DMS114 treated with DMSO at 0.1 percent for 48 hours (cell line): ENCODE data around the gene MYO16.
"Not testable (repeated sequence)": the region's sequence is repeated elsewhere in the genome, so short reads cannot be mapped to it uniquely, and the experiment has no call there.

ENCODE experiments used
- DNase-seq: peaks from one replicate; lab custom pipeline; 2025; ENCODE audit not compliant: unreplicated experiment; lab: John Stamatoyannopoulos, UW

MYO16 gene

DNA sequence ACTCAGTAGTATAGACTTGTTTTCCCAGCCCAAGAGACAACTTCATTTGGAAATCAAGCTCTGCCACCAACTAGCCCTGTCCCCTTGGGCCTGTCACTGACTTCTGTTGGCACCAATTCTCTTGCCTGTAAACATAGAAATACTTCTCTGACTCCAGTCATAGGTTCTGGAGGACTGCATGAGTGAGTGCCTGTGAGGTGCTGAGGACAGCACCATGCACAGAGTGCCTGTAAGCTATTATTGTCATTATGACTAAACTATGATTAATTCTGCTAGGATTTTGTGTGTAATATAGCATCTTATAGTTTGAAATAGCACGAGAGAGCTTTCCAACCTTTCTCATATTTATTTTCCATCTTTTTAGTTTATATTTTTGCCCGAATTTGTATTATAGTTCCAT lies 247.9 kb downstream of the MYO16 start:
- no peak for DNase-seq

DNA sequence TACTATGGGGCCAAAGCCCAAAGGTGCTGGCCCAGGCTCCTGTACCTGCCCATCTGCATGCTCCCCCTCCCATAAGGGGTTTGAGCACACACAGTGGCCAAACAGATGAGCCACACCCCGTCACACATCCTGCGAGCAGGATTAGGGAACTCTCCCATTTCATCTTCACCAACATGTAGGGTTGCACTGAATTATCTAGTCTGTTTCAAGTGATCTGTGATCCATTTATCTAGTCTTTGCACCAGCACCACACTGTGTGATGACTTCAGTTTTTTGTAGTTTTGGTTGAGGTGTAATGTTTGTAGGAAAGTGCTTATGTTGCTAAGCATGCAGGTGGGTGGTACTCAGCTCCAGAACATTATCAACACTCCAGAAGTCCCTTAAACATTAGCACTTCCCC lies 249.3 kb downstream of the MYO16 start:
- no peak for DNase-seq

DNA sequence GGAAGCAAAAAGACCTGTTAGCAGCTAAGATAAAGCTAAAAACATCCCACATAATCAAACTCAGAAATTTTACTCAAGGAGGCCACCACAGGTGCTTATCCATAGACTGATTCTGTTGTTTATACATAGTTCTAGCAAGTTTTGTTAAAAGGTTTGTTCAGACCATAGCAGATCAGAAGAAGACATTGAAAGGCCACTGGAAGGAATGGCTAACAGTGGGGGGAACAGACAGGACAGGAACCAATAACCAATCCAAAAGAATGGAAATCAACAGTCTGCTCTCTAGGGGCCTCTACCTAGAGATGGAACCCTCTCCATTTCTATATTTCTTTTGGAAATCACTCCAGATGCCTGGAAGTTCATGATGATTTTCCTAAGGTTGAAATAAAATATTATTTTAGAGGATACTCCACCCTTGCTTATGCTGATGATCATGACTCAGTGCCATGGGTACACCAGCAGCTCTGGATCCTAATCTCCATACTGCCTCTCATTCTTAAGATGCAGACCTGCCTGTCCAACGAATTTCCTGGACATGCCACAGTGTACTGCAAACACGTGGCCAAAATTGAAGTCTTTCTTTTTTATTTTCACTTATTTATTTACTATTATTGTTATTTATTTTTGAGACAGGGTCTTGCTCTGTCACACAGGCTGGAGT lies 260.0 kb downstream of the MYO16 start:
- DNase-seq = no peak

DNA sequence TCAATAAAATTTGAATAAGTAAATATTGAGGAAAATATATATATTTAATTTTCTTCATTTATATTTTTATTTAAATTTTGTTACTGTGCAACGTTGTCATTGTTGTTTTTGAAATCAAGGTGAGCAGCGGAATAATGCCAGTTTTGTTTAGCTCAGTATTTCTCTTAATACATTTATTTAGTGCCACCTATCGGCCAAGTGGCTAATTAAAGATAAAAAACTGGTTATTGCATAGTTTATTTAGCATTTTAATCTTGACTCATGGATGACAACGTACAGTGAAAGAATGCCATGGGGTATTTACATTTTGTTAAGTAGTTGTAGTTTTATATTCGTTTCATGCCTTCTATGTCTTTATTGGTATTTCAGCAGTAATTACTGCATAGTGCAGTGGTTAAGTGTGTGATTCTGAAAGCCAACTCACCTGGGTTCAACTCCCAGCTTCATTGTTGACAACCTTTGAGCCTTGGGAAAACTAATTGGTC lies 265.9 kb downstream of the MYO16 start:
- DNase-seq = no peak

DNA sequence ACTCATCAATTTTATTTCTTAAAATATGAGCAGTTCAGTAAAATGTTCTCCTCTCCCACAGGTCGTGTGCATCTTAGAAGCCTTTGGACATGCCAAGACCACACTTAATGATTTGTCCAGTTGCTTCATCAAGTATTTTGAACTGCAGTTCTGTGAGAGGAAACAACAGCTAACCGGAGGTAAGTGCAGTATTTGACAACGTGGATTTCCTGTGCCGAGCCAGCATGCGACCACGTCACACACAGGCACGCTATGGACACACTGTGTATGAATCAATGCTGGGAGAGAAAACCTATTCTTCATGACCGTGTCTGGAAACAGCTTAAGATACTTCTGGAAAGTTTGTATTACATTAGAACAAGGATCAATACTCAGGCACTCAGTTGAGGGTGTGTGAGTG lies 268.5 kb downstream of the MYO16 start:
- DNase-seq = no peak

DNA sequence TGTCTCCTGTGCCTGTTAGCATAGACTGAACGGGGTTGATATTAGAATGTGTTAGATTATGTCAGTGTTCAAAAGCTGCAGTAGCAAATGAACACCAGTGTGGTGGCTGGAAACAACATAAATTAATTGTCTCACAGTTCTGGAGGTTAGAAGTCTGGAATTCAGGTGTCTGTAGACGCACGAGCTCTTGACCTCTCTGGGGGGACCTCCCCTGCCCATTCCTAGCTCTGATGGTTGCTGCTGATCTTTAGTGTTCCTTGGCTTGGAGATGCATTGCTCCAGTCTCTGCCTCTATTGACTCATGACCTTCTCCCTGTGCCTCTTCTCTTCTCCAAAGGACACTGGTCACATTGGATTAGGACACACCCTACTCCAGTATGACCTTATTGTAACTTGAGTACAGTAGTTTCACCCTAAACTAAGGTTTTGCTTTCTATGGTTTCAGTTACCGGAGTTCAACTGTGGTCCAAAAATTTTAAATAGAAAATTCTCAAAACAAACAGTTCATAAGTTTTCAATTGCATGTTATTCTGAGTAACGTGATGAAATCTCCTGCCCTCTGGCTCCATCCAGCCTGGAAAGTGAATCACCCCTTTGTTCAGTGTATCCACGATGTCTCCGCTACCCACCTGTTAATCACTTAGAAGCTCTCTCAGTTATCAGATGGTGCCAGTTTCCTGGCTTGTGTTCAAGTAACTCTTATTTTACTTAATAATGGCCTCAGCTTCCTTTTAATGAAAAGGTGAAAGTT lies 273.2 kb downstream of the MYO16 start:
- no peak for DNase-seq

DNA sequence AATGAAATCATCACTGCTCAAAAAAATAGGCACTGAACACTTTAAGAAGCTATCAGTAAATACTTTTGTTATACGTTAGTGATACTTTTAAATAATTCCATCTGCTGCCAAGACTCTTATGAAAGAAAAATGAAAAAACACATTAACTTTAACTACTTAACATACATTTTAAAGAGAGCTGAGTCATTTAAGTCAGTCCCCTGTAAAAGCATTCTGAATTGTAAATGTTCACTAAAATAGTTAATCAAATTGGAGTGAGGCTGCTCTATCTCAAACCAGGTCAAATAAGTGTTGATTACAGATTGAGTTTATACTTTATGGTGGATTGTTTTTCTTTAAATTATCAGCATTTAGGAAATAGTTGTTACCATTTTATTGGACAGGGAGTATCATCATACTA lies 274.2 kb downstream of the MYO16 start:
- DNase-seq = no peak

DNA sequence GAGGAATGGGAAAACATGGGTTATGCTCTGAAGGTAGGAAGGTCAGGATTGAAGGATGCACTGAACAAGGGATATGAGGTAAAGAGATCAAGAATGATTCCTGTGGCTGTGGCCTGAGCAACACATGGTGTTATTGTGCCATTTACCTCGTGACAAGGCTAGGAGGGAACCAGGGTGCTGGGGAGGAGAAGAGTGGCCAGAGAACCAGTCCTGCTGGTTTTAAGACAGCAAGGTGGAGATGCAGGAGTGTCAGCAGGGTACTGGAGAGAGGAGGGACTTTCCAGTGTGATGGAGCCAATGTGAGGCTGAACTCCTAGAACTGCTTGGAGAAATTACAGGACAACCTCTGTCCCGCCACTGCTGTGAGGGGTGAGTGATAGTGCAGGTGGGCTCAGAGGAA lies 282.4 kb downstream of the MYO16 start:
- DNase-seq = no peak

DNA sequence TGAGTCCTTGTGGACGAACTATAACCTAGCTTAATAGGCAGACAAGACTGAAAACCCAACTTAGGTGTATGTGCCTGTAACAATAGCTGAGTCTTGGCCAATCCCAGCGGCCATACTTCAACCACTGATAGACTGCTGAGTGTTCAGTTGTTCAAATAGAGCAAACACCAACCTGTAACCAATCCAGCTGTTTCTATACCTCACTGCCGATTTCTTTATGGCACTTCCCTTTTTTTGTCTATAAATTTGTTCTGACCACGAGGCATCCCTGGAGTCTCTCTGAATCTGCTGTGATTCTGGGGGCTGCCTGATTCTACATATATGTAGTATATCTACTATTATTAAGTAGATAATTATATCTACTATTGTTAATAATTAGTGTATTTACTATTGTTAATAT lies 284.3 kb downstream of the MYO16 start:
- not testable (repeated sequence) for DNase-seq

DNA sequence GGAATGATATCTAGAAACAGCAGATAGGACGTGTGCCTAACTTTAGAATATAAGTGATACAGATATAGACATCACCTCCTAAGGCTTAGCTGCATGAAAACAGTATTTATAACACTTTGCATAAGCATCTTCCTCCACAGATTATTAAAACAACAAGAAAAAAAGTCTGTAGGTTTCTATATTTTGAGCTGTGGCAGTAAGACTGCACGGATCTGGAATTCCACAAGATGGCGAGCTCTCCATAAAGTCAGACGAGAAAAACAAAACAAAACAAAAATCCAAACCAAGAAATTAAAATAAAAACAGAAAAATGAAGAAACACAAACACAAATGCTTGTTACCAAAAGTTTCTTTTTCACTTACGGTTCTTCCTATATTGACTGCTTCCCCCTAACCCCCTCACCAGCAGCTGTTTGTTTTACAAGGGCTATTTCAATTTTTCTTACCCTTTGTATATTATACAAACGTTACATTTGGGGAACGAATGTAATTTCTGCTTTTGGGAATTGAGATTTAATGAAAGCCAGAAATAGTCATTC lies 285.8 kb downstream of the MYO16 start:
- peak; percentile 7 for DNase-seq

DNA sequence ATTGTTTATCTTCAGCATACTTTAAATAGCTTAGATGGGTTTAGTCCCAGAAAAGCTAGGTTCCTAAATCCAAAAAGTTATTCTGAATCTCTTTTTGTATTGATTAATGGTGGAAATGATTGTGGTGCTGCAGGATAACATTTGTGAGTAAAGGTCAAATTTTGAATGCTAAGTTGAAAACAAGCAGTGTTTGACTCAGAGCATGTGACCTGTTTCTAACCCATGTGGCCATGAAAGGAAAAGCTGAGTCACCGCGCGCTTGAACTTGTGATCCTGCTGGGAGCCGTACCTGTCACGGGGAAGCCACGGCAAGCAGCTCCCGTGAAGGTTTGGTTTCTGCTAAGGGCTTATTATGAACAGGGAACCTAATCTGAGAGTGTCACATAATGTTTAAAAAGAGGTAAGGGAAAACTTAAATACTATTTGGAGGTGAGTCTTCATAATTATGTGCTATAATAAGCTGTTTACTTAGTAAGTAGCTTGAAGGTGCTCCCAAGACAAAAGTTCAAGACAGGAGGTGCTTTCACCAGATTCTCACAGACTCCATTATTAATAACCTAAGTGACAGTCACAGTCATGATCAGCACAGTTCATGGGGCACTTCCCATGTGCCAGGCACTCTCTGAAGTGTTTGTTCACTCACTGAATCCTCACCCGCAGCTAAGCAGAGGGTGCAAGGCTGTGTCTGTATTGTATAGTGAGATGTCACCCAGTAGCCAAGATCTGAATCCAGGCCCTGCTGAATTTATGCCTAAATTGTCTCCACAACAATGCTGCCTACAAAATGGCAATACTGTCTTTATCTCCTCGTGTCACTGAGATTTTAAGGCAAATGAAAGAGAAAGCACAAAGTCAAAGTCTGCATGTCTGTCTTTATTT lies 286.5 kb downstream of the MYO16 start:
- no peak for DNase-seq

DNA sequence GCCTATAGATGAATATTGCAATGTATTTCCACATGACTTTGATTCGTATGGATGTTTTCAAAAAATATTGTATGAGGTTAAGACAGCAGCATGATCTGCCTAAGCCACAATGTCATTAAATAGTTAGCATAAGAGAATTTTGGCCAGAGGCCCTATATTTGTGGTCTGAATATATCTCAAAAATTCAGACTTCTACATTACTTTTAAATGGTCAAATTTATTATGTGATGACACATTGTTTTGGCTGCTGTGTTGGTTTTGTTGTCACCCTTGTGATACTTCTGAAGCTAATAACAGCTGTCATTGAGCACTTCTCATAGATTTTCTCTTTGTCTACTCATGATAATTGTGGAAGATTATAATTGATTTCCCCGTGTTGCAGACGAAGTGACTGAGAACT lies 288.2 kb downstream of the MYO16 start:
- no peak for DNase-seq

DNA sequence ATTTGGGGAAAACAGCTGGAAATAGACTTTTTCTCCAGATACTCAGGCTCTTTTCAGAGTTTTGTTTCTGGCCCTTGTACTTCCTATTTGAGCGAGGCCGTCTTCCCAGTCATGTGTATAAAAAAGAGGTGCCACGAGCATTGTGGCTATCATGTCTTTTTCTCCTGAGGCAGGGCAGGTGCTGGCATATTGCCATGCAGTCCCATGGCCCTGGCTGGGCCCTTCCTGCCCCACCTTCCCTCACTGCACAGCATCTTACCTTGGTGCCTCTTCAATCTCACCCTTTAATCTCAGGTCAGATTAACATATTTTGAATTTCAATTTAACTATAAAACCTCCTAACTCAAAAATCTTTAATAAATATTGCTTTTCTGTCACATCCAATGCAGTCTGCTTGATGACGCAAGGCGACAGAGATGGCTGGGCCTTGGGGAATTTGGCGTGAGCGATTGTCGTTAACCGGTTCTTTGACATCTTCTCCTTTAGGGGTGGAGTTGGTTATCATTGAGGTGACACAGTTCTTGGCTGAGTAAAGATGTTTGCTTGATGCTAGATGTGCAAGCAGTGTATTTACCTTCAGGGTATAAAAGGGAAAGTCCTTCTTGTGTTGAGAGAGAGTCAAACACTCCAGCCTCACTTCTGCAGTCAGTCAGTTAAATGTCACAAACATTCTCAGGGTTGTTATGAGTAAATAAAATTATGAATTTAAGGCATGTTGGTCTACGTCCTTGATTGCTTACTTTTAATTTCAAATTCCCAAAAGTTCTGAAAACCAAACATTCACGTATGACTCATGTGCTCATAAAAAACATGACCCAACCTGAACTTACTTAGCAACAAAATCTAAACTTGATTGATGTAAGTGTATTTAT lies 289.9 kb downstream of the MYO16 start:
- DNase-seq = no peak

DNA sequence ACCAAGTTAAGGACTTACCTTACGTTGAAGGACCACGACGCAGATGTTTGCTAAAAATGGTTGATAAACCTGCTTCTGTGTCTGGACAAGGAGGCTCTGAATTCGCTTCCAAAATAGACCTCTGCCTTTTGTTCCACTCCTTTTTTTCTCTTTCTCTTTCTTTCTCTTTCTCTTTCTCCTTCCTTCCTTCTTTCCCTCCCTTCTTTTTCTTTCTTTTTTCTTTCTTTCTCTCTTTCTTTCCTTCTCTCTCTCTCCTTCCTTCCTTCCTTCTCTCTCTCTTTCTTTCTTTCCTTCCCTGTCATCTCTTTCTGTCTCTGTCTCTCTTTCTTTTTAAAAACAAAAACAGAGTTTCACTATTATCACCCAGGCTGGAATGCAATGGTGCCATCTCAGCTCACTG lies 290.7 kb downstream of the MYO16 start:
- no peak for DNase-seq

DNA sequence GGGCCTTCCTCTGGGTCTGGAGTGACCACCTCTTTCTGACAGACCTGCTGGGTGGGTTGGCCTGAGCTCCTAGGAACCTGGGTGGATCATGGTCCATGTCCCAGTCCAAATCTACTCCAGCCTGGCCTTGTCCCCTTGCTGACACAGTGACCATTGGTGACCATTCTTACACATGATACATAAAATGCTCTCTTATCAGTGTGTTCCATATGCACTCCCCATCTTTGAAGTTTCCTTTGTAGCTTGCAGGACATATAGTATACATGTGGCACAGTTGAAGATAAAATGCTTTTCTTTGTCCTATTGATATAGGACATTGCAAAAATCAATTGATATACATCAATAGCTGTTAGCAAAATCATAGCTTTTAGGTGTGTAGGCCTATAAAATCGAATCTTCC lies 291.8 kb downstream of the MYO16 start:
- no peak for DNase-seq

DNA sequence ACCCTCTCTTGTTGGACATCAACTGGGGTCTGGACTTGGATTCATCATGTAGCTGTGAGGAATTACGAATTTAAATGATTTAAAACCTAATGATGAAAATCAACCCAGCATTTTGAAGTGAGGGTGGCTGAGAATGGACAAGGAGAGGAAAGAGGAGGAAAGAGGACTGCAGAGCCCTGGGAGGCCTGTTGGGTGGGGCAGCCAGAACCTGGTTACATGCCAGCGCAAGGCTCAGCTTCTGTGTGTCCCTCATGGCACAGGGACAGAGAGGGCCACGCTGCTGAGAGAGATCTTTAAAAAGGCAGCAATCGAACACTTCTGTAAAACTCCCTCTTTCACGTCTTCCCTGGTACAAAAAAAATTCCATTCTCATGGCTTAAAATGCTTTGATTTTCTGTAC lies 292.7 kb downstream of the MYO16 start:
- DNase-seq = no peak

DNA sequence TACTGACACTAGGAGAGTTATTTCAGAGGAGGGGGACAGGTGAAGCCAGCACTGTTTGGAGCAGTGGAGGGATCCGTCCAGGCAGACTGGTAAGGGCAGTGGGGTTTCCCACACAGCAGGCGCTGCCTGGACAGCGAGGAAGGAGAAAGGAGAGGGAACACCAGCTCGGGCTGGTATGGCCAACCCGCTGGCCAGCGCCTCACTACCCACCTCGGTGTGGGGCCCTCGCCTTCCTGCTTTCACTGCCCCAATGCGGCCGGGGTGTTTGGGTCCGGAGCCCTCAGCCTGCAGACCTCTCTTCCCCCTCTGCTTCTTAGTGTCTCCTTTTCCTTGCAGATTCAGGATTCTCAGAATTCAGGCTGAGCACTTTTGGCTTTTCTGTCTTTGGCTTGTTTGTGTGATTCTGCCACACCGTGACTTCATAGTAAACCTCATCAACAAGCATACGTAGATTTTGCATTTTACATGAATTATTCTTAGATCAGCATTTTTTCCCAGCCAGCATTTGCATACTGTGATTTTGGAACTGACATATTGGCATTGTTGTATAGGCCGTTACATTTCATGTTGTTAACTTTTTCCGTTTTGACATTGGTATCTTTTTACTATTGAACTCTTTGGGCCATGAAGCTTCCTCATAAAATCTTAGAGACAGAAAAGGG lies 294.1 kb downstream of the MYO16 start:
- DNase-seq = no peak

DNA sequence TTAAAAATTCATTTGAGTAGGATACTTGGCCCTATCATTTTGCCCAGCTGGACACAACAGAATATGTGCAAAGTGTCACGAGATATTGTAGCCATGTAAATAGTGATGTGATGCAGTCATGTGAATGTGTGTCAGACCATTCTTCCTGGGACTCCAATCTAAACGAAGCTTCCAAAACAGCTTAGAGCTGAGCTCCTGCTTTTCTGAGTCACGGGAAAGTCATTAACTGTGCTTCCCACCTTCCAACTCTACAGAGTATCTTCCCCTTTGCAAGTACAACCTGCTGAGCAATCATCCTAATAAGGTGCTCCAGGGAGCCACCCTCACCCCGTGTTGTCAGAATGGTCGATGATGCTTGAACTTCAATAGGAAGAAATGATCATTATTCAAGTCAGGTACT lies 294.7 kb downstream of the MYO16 start:
- no peak for DNase-seq

DNA sequence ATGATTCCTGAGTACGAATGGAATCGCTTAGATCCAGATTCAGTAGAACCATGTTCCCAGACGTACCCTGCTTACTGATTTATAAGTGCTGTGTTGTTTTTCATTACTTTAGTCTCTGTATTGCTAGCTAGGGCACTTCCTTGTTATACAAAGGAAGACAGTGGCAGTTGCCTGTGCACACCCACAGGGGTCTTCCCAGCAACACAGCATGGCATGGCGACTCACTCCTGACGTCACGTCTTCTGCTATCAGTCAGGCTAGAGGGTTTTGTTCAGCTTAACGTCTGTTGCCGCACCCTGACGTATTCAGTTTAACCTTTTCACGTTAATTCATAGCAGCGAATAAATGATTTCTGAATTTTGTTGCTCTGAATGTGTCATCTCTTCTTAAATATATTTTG lies 295.1 kb downstream of the MYO16 start:
- DNase-seq = no peak

DNA sequence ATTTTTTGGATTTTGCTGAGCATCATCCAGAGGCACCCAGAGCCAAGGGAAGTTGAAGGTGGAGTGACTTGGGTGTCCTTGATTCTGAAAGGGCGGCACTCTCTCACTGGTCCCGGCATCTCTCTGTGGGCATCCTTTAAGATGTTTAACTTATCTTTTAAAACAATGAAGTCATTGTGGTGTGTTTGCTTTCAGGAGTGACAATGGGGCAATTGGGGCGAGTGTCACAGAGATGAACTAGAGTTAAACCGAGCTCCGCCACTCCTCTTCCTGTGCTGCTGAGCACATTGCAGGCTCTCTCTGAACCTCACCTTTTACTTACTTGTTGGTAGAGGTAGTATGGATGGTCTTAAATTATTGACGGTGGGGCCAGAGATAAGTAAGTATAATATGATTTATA lies 295.7 kb downstream of the MYO16 start:
- no peak for DNase-seq
